HepG2 (cell line): Measurements from ENCODE around the gene UROS. TPM values are rescaled to one million over a fixed set of nuclear protein-coding genes. Genes with fewer than 3 reads are reported as not detected.
A peak's percentile ranks its signal among the peaks of the same experiment; 100 is the strongest.

Experiments
- ATAC-seq: fragments of 200-7000 bp; cut with Tn5 transposase; 3 replicates; pipeline ENCODE4 v1.9.1; 2020; ENCODE audit warnings: mild to moderate bottlenecking, moderate library complexity
- BruUV-seq: library from RNA; stranded (reverse); fragments of 400-500 nt; replicated peaks from 2 replicates; lab custom pipeline; 2021; lab: Mats Ljungman, UMichigan
- CTCF ChIA-PET: fragments of 300-600 bp; formaldehyde crosslinking; extraction: SDS; loops from one replicate; lab custom pipeline; 2021; ENCODE audit warnings: low total read pairs, inconsistent platforms, low intra/inter-chr PET ratio; lab: Yijun Ruan, JAX
- POLR2A ChIA-PET: fragments of 350-600 bp; sonication (Branson Sonifier 250); formaldehyde crosslinking; loops from one replicate; lab custom pipeline; 2020; ENCODE audit warnings: antibody characterized with exemption, inconsistent platforms; lab: Yijun Ruan, JAX
- DNase-seq: peaks from one replicate; pipeline ENCODE4 v3.0.0-alpha.2; 2015; ENCODE audit warnings: low spot score
- FAIRE-seq: peaks from 3 replicates; lab custom pipeline; 2011; peaks lifted over from hg19 to GRCh38; lab: Jason Lieb, UNC
- H2AFZ ChIP-seq: one replicate; pipeline ENCODE4 v1.6.1; 2011; ENCODE audit warnings: low read length, inconsistent platforms
- H3K27ac ChIP-seq: fragments of 300-600 bp; 3 replicates; pipeline ENCODE4 v1.8.0; 2011; ENCODE audit warnings: mixed run types, mild to moderate bottlenecking, mixed read lengths, low read length, inconsistent platforms; ENCODE audit not compliant: insufficient read depth; ENCODE audit errors: extremely low read length
- H3K27me3 ChIP-seq, 2 experiments: fragments of 200-600 bp in 1 of 2; 2 replicates in 1 of 2; 3 replicates in 1 of 2; pipeline versions ENCODE4 v1.6.0 to v1.8.0; 2011; ENCODE audit warnings: low read length in 2 of 2, mild to moderate bottlenecking in 2 of 2, moderate library complexity in 2 of 2, inconsistent platforms in 1 of 2; ENCODE audit not compliant: insufficient read depth in 2 of 2, control insufficient read depth in 1 of 2
- H3K36me3 ChIP-seq, 2 experiments: fragments of 200-600 bp in 1 of 2; replicated peaks in 1 of 2; 2 replicates in 1 of 2; 3 replicates in 1 of 2; pipeline versions ENCODE4 v1.5.1 to v1.8.0; 2011; ENCODE audit warnings: low read length in 2 of 2, inconsistent platforms in 1 of 2; ENCODE audit not compliant: insufficient read depth in 2 of 2, control insufficient read depth in 1 of 2
- H3K4me1 ChIP-seq: 2 replicates; pipeline ENCODE4 v1.5.1; 2012; ENCODE audit warnings: low read length, inconsistent platforms; ENCODE audit not compliant: insufficient read depth
- H3K4me2 ChIP-seq: 2 replicates; pipeline ENCODE4 v1.6.0; 2011; ENCODE audit warnings: low read depth, low read length, inconsistent platforms
- H3K4me3 ChIP-seq, 3 experiments: fragments of 200-600 bp in 1 of 3; sonication (generic), shearing (Covaris generic) in 1 of 3; replicated peaks in 1 of 3; 2 replicates each; pipeline ENCODE4 v1.5.1; 2011 to 2016; ENCODE audit warnings: low read length in 3 of 3, inconsistent platforms in 2 of 3, low read depth in 2 of 3, mild to moderate bottlenecking in 2 of 3, control low read depth in 1 of 3, mixed read lengths in 1 of 3; ENCODE audit not compliant: insufficient read depth in 1 of 3
- H3K79me2 ChIP-seq: one replicate; pipeline ENCODE4 v1.6.1; 2011; ENCODE audit warnings: low read length, inconsistent platforms; ENCODE audit not compliant: insufficient read depth
- H3K9ac ChIP-seq: 2 replicates; pipeline ENCODE4 v1.6.0; 2011; ENCODE audit warnings: mild to moderate bottlenecking, low read depth, low read length, inconsistent platforms; ENCODE audit not compliant: insufficient read depth
- H3K9me3 ChIP-seq: 2 replicates; pipeline ENCODE4 v1.5.1; 2012; ENCODE audit warnings: mild to moderate bottlenecking, low read length
- H4K20me1 ChIP-seq: 2 replicates; pipeline ENCODE4 v1.6.0; 2011; ENCODE audit warnings: inconsistent platforms, mild to moderate bottlenecking, low read length, moderate library complexity; ENCODE audit not compliant: insufficient read depth
- EEA1 ChIP-seq: sonication (generic); formaldehyde crosslinking; IDR thresholded peaks from 2 replicates; pipeline ENCODE4 v1.5.1; 2020; ENCODE audit warnings: mild to moderate bottlenecking, missing genetic modification reagents, borderline replicate concordance
- IKZF5 ChIP-seq: IDR thresholded peaks from 2 replicates; pipeline ENCODE4 v1.6.1; 2018; ENCODE audit warnings: missing genetic modification reagents, mild to moderate bottlenecking, missing compliant biosample characterization
- JUND ChIP-seq: sonication (generic); formaldehyde crosslinking; IDR thresholded peaks from 2 replicates; pipeline ENCODE4 v1.8.0; 2022; ENCODE audit warnings: mild to moderate bottlenecking, missing genetic modification reagents
- NCOR1 ChIP-seq: fragments of 200-600 bp; sonication (generic); IDR thresholded peaks from 2 replicates; pipeline ENCODE4 v1.7.0; 2017; ENCODE audit warnings: antibody characterized with exemption, low read length, borderline replicate concordance
- SNAPC2 ChIP-seq: sonication (generic); formaldehyde crosslinking; IDR thresholded peaks from 2 replicates; pipeline ENCODE4 v1.8.1; 2022; ENCODE audit warnings: mild to moderate bottlenecking, missing genetic modification reagents
- STAG1 ChIP-seq: sonication (generic); formaldehyde crosslinking; IDR thresholded peaks from 2 replicates; pipeline ENCODE4 v1.4.0; 2020; ENCODE audit warnings: missing genetic modification reagents
- ZFAT ChIP-seq: sonication (generic); formaldehyde crosslinking; conservative IDR thresholded peaks from 2 replicates; pipeline ENCODE4 v1.8.1; 2023; ENCODE audit warnings: missing genetic modification reagents, inconsistent platforms
- ZFP36L2 ChIP-seq: sonication (generic); formaldehyde crosslinking; IDR thresholded peaks from 2 replicates; pipeline ENCODE4 v1.4.0; 2020; ENCODE audit warnings: missing genetic modification reagents
- ZNF687 ChIP-seq: sonication (generic); formaldehyde crosslinking; IDR thresholded peaks from 2 replicates; pipeline ENCODE4 v1.5.1; 2020; ENCODE audit warnings: mild to moderate bottlenecking, missing genetic modification reagents, moderate library complexity
- ZNF878 ChIP-seq: sonication (generic); formaldehyde crosslinking; IDR thresholded peaks from 2 replicates; pipeline ENCODE4 v1.8.1; 2023; ENCODE audit warnings: mild to moderate bottlenecking, missing genetic modification reagents, moderate library complexity
- WGBS: methylation state at CpG from one replicate; pipeline ENCODE4 v1.1.6; 2017; ENCODE audit warnings: low lambda C conversion rate; 5-methylcytosine and 5-hydroxymethylcytosine counted together
- in situ Hi-C: cut with HindIII; loops from 2 replicates; pipeline ENCODE4 v1.10.0; 2017; ENCODE audit warnings: low pct_unique_long_range_greater_than_20kb; ENCODE audit not compliant: extremely low pct_ligation_motif_present
- intact Hi-C: fragments of 100-400 bp; cut with micrococcal nuclease; formaldehyde crosslinking; loops from one replicate; pipeline ENCODE4 v1.10.0; 2022; ENCODE audit not compliant: unreplicated experiment
- polyA plus RNA-seq, 8 experiments: library from polyadenylated mRNA; depleted of rRNA in 3 of 8; stranded (reverse) in 7 of 8; unstranded in 1 of 8; fragments of >200 nt; fragmentation: Illumina TruSeq in 4 of 8; extraction: Trizol in 4 of 8; gene quantifications; 2 replicates each; pipeline versions ENCODE4 v1.2.1 to v1.2.3, GENCODE V29; 2011 to 2016; ENCODE audit warnings: low read depth in 4 of 8, missing spikeins in 1 of 8, mixed read lengths in 1 of 8; ENCODE audit not compliant: insufficient read depth in 1 of 8
- total RNA-seq, 5 experiments: library from RNA; depleted of rRNA; stranded (reverse); fragments of >200 nt; fragmentation: Illumina TruSeq; extraction: Trizol; gene quantifications; 2 replicates each; pipeline ENCODE4 v1.2.3, GENCODE V29; 2016; ENCODE audit warnings: low read depth in 1 of 5

UROS gene
- total and polyA plus RNA-seq, 2 of the 13 experiments (the other 11 are each of a cell fraction or from before 2014, with no cell fraction given): 14.8 to 49.9 TPM

- no peaks in the 10 kb centered on the region for H3K79me2 ChIP-seq
- TF ChIP-seq ZNF878 (CRISPR knock-in tag): no peak
- no peak for TF ChIP-seq EEA1
- TF ChIP-seq ZFP36L2: no peak
- 0 out of 2 replicates have a peak, but pooled peaks have one; percentile 5 for TF ChIP-seq STAG1 (CRISPR knock-in tag)
- no peak for TF ChIP-seq ZFAT (CRISPR knock-in tag)
- no peak for TF ChIP-seq IKZF5 (CRISPR knock-in tag)
- no peak for TF ChIP-seq NCOR1
- TF ChIP-seq SNAPC2: no peak
- peak; percentile 16; the same call in 1 of the 2 replicates for TF ChIP-seq ZNF687
- no peak for TF ChIP-seq JUND (CRISPR knock-in tag)
- H3K4me3 ChIP-seq: peak overlapping the region in 1 of 3 experiments; percentile 20; a peak in 1 of 6 replicates
- H3K36me3 ChIP-seq: no peaks in the 10 kb centered on the region; a peak in 1 of 5 replicates
- peaks cover 14% of the 10 kb centered on the region for H3K4me1 ChIP-seq
- ChIA-PET POLR2A (no interaction called here), CTCF (no interaction called here)
- H3K27me3 ChIP-seq: no peaks in the 10 kb centered on the region; a peak in 1 of 5 replicates
- in situ Hi-C loops (no loop called here), intact Hi-C loops (loop anchor here (10.0 kb wide), 1 partner anchor 53 kb away; the partner anchor contains the start of genes BCCIP and UROS)
- H3K4me2 ChIP-seq: peak overlapping the region; percentile 36; the same call in 1 of the 2 replicates
- H2AFZ ChIP-seq: no peak overlapping the region
- 67% methylated on average over 18 of the region's 28 CpGs for WGBS
- no peak overlapping the region for H3K27ac ChIP-seq
- no peaks in the 10 kb centered on the region for H4K20me1 ChIP-seq
- no peak overlapping the region for H3K9ac ChIP-seq
- H3K9me3 ChIP-seq: no peaks in the 10 kb centered on the region
- FAIRE-seq: no peak
- no TSS peak for BruUV-seq
- peak; percentile 63 for ATAC-seq
- DNase-seq: no peak
Measured at GRCh38 chr10:125772112-125772863, 50.8 kb downstream of the UROS start.
